ENCODE measurements around the gene KMT2E.

DNA sequence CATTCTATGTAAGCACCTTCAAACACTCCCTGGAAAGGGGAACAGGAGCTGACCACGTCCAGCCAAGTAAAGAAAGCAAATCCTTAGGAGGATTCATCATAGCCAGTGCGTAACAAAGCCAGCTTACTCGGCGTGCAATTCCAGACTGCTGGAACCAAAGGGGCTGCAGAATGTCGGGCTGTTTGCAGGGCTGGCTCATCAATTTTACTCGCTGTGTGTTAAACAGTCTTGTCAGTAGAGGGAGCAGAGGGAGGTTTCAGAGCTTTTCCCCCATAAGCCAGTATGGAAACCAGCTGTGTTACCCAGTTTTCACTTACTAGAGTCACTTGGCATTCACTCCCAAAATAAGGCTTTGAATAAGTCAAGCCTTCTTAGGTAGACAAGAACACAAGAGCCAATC is 127.1 kb downstream of the KMT2E start:
- peak in 3 of 4 experiments; percentile 22 to 41 (median 33) for TF ChIP-seq CTCF (IDR thresholded peaks at IDR 0.05)
- no peak for TF ChIP-seq POLR2AphosphoS5 (IDR thresholded peaks at IDR 0.05)
- TF ChIP-seq POLR2A (IDR thresholded peaks at IDR 0.05): no peak
